NCI-H345 (cell line): ENCODE data around the gene SEMA6A.
A peak's percentile ranks its signal among the peaks of the same experiment; 100 is the strongest.

Experiments
- DNase-seq: peaks from one replicate; lab custom pipeline; 2025; lab: John Stamatoyannopoulos, UW

Gene SEMA6A

GRCh38 chr5:116575326-116576052, 866 bp upstream of the SEMA6A start:
- peak; percentile 48 for DNase-seq

DNA sequence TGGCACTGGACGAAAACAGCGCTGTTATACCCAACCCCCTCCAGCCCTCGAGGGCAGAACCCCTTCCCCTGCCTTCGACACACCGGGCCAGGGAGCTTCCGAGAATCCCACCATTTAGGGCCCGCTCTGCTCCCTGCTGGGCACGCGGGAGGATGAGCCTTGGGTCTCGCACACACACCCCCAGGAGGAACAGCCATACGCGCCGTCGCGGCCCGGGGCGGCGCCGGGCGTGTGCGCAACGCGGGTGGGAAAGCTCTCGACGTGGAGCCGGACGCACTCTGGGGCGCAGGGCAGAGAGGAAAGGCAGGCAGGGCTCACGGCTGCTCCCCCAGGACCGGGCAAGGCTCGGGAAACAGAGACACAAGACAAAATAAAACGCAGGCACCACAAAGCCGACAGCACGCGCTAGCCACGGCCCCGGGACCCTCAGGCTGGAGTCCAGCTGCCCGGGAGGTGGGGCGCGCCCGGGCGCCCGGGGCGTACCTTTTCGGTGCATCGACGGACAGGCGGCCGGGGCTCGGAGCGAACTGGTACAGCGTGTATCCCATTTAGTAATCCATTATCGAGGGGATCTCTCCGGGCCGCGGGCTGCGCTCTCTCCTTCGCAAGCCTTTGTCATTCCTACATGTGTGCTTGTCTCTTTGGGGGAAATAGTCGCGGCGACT, 789 bp downstream of the SEMA6A start:
- DNase-seq: peak; percentile 37

DNA sequence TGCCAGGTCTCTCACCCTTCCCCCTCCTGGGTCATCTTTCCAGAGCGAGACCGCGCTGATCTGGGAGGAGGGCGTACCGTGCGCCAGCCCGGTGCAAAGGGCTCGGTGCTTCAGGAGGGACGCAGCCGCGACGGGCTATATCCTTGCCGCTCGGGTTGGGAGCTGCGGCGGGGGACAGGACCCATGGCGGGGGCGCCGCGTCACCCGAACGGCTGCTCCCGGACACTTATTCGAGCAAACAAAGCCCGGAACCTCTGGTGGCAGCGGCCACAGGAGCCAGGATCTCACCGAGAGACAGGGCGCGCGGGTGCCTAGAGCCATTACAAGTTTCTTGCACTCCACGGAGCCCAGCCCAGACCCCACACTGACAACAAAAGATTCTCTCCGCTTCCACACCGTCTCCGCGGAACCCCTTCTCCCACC, 1.3 kb downstream of the SEMA6A start:
- peak; percentile 37 for DNase-seq

- DNase-seq: peak; percentile 18
Observed at GRCh38 chr5:116572350-116573278, 2.0 kb downstream of the SEMA6A start.

DNA sequence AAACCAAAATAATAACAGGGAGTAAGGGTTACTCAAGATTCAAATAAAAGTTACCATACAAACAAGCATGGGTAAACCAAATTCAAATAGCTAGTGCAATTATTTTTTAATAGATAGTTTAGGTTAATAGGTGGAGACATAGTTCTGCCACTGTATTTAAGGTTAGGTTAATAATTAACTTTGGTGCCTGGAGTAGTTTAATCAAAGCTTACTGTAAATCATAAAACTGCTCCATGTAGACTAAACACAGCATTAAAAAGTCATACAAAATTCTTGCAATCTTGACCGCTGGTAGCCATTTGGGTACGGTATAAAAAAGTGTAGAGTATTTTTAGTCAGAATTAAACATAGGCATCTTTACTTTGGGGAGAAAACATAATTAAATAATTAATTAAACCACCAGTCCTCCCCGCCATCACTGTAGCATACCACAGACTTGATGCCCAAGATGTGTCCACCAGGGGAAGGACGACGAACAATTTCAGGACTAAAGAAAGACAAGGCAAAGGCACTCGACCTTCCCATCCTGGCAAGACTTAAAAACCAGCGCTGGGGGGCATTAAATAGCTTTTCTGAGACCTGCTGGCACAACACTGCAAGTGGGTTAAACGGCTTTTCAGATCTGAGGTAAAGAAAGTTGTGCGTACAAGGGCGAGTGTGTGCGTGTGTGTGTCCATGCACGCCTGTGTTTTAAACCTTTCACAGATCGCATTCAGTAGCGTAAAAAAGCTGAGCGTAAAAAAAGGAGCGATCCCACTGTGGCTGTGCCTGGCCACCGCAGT, 2.9 kb downstream of the SEMA6A start:
- DNase-seq: no peak

- DNase-seq: no peak
Observed at GRCh38 chr5:116569999-116570398, 4.6 kb downstream of the SEMA6A start.

- DNase-seq: no peak
Observed at GRCh38 chr5:116567106-116567505, 7.5 kb downstream of the SEMA6A start.

GRCh38 chr5:116566251-116566650, 8.4 kb downstream of the SEMA6A start:
- no peak for DNase-seq

DNA sequence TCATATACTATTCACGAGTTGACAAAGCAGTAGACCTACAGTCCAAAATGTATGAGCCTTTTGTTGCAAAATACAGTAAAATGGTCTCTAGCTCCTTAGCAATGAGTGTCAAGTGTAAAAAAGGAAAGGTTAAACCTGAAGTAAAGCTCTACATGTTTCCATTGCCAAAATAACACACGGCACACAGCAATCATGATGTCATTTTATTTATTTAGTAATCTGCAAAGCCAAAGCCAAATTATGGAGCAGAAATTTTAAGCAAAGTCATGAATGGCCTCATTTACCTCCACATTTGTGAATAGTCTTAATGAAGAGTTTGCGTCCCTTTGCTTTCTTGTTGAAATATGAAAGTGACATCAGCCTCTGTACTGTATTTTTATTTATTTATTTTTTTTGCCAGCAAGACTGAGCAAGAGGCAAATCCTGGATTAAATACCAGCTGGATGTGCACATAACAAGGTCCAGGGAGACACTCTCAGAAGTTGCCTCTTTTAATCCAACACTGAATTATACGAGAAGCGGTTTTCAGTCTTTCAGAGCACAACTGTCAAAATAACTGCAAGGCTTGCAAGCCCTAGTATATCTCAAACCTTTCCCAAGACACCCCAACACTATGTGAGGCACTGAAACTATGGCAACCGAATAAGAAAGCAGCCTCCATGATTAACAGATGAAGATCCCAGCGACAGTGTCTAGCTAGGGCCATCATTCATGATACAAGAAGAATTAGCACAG, 9.7 kb downstream of the SEMA6A start:
- no peak for DNase-seq

GRCh38 chr5:116564312-116564711, 10.3 kb downstream of the SEMA6A start:
- DNase-seq: no peak

- DNase-seq: no peak
Observed at GRCh38 chr5:116563736-116564308, 10.8 kb downstream of the SEMA6A start.

GRCh38 chr5:116562669-116563068, 12.0 kb downstream of the SEMA6A start:
- no peak for DNase-seq

- DNase-seq: no peak
Observed at GRCh38 chr5:116561658-116562057, 13.0 kb downstream of the SEMA6A start.

- DNase-seq: no peak
Observed at GRCh38 chr5:116559673-116560164, 14.9 kb downstream of the SEMA6A start.

GRCh38 chr5:116559239-116559638, 15.4 kb downstream of the SEMA6A start:
- no peak for DNase-seq

- peak; percentile 6 for DNase-seq
Observed at GRCh38 chr5:116557669-116558271, 16.9 kb downstream of the SEMA6A start.

DNA sequence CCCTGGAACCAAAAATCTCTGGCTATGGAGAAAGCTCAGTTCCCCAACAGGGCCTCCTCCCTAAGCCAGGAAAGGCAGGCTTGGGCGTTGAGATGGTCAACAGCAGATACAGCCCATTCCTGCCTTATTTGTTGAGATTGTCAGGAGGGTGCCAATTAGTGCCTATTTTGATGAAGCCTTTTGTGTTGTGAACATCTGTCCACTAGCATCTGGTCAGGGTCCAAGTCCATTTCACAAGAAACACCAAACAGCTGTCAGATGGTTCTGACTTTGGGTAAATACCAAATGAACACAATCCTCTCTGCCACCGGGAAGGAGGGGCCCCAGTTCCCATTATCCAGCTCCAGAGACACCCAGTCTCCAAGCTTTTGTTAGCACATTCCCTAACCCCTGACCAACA, 19.9 kb downstream of the SEMA6A start:
- no peak for DNase-seq

DNA sequence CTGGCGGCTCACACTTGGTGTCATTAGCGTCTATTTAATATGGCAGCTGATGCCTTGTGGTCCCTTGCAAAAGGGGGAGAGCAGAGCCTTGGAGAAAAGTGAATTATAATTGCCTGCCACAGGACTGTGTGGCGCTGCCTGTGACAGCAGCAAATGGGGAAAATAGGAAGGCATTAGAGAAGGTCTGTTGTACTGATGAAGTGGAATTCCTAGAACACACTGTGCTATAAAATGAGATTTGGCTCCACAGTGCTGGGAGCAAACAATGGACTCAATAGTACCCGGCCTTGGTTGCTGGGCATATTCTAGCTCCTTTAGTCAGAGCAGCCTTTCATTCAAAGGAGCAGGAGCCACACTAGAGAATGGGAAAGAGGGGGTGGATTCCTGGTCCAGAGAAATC, 21.3 kb downstream of the SEMA6A start:
- no peak for DNase-seq

DNA sequence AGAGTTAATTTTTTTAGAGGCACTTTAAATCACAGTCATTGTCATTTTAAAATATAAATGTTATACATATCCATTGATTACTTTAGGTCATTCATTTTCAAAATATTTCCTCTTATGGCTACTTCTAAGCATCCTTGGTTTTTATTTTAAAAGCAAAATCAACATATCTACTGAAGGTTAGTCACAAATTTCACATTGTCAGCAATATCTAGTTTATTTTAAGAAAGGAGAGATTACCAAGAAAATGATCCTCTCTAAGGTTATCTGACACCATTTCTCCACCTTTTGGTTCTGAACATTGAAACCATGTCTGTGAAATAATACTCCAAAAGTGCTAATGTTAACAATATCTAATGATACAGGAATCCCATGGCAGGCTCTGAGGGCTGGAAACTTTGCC, 24.5 kb downstream of the SEMA6A start:
- no peak for DNase-seq

GRCh38 chr5:116546743-116547124, 27.9 kb downstream of the SEMA6A start:
- no peak for DNase-seq
